Esophagus squamous epithelium (tissue), 5 donors: Measurements from ENCODE around the gene SLC7A8. TPM values are rescaled to one million over a fixed set of nuclear protein-coding genes. Genes with fewer than 3 reads are reported as not detected.
A peak's percentile ranks its signal among the peaks of the same experiment; 100 is the strongest.

Experiments used
- DNase-seq: peaks from one replicate; lab custom pipeline; 2025; lab: John Stamatoyannopoulos, UW
- H3K27ac ChIP-seq, 4 donors: fragments of 200-600 bp; sonication (generic); one replicate each; pipeline ENCODE4 v1.5.1; 2016 to 2019; ENCODE audit warnings: mild to moderate bottlenecking in 1 of 4
- H3K27me3 ChIP-seq, 4 donors: fragments of 200-600 bp; sonication (generic); 1 replicate in 3 of 4; 2 replicates in 1 of 4; pipeline versions ENCODE4 v1.5.1 to v1.6.0; 2017 to 2021; ENCODE audit warnings: antibody characterized with exemption in 1 of 4
- H3K36me3 ChIP-seq, 3 donors: fragments of 200-600 bp; sonication (generic); one replicate each; pipeline ENCODE4 v1.5.1; 2016 to 2019
- H3K4me1 ChIP-seq, 3 donors: fragments of 200-600 bp; sonication (generic); one replicate each; pipeline ENCODE4 v1.5.1; 2017 to 2019
- H3K4me3 ChIP-seq, 4 donors: fragments of 200-600 bp; sonication (generic); 1 replicate in 3 of 4; 2 replicates in 1 of 4; pipeline ENCODE4 v1.5.1; 2016 to 2019; ENCODE audit warnings: mild to moderate bottlenecking in 2 of 4, moderate library complexity in 1 of 4
- H3K9me3 ChIP-seq, 3 donors: fragments of 200-600 bp; sonication (generic); one replicate each; pipeline ENCODE4 v1.5.1; 2016 to 2019
- POLR2A ChIP-seq, 4 donors: fragments of 450-650 bp; IDR thresholded peaks; one replicate each; pipeline ENCODE4 v1.6.1; 2017; ENCODE audit warnings: antibody characterized with exemption in 4 of 4, mild to moderate bottlenecking in 4 of 4, moderate library complexity in 3 of 4
- WGBS, 2 donors: methylation state at CpG; one replicate each; pipeline ENCODE4 v1.1.5; 2018; 5-methylcytosine and 5-hydroxymethylcytosine counted together
- intact Hi-C: fragments of 100-400 bp; cut with DNase I; formaldehyde crosslinking; loops from one replicate; pipeline ENCODE4 v1.15.0; 2022
- total RNA-seq, 4 donors: library from RNA; depleted of rRNA; stranded (reverse); fragments of >200 nt; gene quantifications; one replicate each; pipeline ENCODE4 v1.1.0, GENCODE V29; 2016
- TF ChIP-seq, protein P1 (sequence below), 6 experiments: fragments of 450-650 bp in 4 of 6; fragments of 200-600 bp in 2 of 6; sonication (generic) in 2 of 6; IDR thresholded peaks; one replicate each; pipeline ENCODE4 v1.5.1; 2016 to 2019; ENCODE audit warnings: antibody characterized with exemption in 6 of 6, mild to moderate bottlenecking in 4 of 6, moderate library complexity in 4 of 6
- donor health status: DM: yes; HTN: yes; CAD: no.

SLC7A8 gene
- total RNA-seq, 4 donors from 2014 or later = 22.2 to 58.0 (median 39.8) TPM

DNA sequence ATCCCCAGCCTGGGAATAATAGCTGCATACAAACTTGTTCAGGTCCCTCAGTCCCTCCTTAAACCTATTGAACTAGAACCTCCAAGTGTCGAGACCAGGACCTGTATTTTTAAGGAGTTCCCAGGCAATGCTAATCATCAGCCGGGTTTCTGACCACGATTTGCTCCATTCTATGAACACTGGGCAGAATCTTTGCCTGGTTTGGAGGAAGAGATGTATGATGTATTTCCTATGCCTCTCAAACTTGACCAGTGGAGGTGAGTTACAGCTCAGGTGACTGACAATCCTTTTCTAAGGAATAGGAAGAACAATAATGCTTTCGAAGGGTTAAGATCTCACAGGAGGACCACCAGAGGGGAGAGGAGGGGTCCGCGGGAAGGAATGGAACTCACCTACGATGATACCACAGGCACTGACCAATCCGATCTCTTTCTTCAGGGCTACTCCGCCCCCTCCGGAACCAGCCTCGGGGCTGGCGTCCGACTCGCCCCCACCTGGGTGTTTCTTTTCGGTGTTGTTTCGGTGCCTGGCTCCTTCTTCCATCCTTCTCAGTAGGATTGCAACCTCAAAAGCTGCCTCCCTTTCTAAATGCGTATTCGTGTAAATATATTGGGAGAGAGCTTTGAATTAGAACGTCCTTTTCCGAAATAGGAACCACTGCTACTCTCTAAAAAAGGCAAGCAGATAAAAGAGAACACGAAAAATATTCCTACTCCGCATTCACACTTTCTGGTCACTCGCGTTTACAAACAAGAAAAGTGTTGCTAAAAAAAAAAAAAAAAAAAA lies 895 bp downstream of the SLC7A8 start:
- H3K4me3 ChIP-seq = peak overlapping the region; percentile 38 to 72 (median 60)
- H3K36me3 ChIP-seq = no peaks in the 10 kb centered on the region
- no peak for TF ChIP-seq POLR2A (IDR thresholded peaks at IDR 0.05)
- TF ChIP-seq, protein P1, sequence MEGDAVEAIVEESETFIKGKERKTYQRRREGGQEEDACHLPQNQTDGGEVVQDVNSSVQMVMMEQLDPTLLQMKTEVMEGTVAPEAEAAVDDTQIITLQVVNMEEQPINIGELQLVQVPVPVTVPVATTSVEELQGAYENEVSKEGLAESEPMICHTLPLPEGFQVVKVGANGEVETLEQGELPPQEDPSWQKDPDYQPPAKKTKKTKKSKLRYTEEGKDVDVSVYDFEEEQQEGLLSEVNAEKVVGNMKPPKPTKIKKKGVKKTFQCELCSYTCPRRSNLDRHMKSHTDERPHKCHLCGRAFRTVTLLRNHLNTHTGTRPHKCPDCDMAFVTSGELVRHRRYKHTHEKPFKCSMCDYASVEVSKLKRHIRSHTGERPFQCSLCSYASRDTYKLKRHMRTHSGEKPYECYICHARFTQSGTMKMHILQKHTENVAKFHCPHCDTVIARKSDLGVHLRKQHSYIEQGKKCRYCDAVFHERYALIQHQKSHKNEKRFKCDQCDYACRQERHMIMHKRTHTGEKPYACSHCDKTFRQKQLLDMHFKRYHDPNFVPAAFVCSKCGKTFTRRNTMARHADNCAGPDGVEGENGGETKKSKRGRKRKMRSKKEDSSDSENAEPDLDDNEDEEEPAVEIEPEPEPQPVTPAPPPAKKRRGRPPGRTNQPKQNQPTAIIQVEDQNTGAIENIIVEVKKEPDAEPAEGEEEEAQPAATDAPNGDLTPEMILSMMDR (IDR thresholded peaks at IDR 0.05) = no peak
- H3K9me3 ChIP-seq = no peaks in the 10 kb centered on the region
- WGBS, 2 donors = 1% methylated on average over 24 of the region's 24 CpGs
- no peak for DNase-seq
- peaks cover 8 to 45% (median 10%) of the 10 kb centered on the region in 3 donors for H3K4me1 ChIP-seq
- intact Hi-C loops = loop anchor here (10.0 kb wide), 1 partner anchor 112 kb away; no protein-coding TSS in a partner anchor
- H3K27ac ChIP-seq = peak overlapping the region; percentile 33 to 76 (median 58)
- H3K27me3 ChIP-seq = peaks cover 0 to 15% (median 0%) of the 10 kb centered on the region in 4 donors

DNA sequence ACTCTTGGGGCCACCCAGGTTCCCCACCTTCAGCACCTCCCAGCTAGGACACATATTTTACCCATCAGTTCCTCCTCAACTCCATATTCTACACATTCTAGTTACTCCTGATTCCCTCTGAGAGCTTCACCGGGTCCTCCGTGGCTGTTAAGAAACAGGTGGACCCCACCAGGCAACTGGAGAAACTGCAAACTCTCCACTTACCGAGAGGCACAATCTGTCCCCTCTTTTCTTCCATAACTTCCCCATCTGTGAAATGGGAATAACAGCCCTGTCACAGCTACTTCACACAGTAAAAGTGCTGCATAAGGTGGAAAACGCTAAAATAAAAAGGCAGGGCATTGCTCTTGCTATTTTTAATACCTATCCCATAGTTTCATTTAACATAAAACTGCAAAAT lies 1.5 kb downstream of the SLC7A8 start:
- Histone ChIP-seq H3K27ac (peak overlapping the region in 3 of 4 donors; percentile 54 to 76 (median 71)), H3K4me3 (peak overlapping the region; percentile 38 to 72 (median 60)), H3K36me3 (no peaks in the 10 kb centered on the region), H3K9me3 (no peaks in the 10 kb centered on the region), H3K27me3 (peaks cover 0 to 15% (median 0%) of the 10 kb centered on the region in 4 donors), H3K4me1 (peaks cover 8 to 51% (median 10%) of the 10 kb centered on the region in 3 donors)
- WGBS, 2 donors = 34 to 42% methylated on average over 4 of the region's 4 CpGs
- TF ChIP-seq POLR2A (IDR thresholded peaks at IDR 0.05) = no peak
- TF ChIP-seq, protein P1 (IDR thresholded peaks at IDR 0.05) = no peak
- no peak for DNase-seq
- intact Hi-C loops = loop anchor here (10.0 kb wide), 1 partner anchor 113 kb away; no protein-coding TSS in a partner anchor

DNA sequence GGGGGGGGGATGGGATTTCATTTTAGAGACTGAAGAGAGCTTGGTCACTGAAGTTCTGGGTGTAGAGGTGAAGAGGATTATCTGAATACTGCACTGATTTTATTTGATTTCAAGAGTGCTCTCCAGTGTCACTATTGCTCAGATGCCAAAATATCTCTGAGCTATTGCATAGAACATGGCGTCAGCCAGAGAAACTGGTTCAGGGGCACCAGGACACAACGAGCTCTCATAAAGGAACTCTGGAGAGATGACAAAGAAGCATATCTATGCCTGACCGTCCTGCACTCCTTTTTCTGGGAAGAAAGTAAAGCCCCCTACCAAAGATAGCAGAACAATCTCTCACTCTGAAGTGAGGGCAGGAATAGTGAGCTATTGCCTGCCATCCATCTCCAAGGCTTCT lies 2.0 kb downstream of the SLC7A8 start:
- H3K4me3 ChIP-seq = peak overlapping the region; percentile 3 to 72 (median 60)
- H3K27ac ChIP-seq = peak overlapping the region in 2 of 4 donors; percentile 54 to 71
- H3K4me1 ChIP-seq = peaks cover 8 to 53% (median 10%) of the 10 kb centered on the region in 3 donors
- no peak for DNase-seq
- peaks cover 0 to 15% (median 0%) of the 10 kb centered on the region in 4 donors for H3K27me3 ChIP-seq
- H3K36me3 ChIP-seq = no peaks in the 10 kb centered on the region
- no peak for TF ChIP-seq POLR2A (IDR thresholded peaks at IDR 0.05)
- TF ChIP-seq, protein P1 (IDR thresholded peaks at IDR 0.05) = no peak
- intact Hi-C loops = loop anchor here (10.0 kb wide), 1 partner anchor 113 kb away; no protein-coding TSS in a partner anchor
- WGBS, 2 donors = 24 to 47% methylated on average over 3 of the region's 3 CpGs
- H3K9me3 ChIP-seq = no peaks in the 10 kb centered on the region

GRCh38 chr14:23177181-23177580 lies 6.3 kb downstream of the SLC7A8 start:
- H3K27me3 ChIP-seq = peaks cover 0 to 9% (median 0%) of the 10 kb centered on the region in 4 donors
- peak overlapping the region in 1 of 4 donors; percentile 0 for H3K4me3 ChIP-seq
- DNase-seq = no peak
- no peaks in the 10 kb centered on the region for H3K9me3 ChIP-seq
- intact Hi-C loops = no loop called here
- TF ChIP-seq, protein P1 (IDR thresholded peaks at IDR 0.05) = no peak
- no peak for TF ChIP-seq POLR2A (IDR thresholded peaks at IDR 0.05)
- no peaks in the 10 kb centered on the region for H3K36me3 ChIP-seq
- no peak overlapping the region for H3K27ac ChIP-seq
- peaks cover 6 to 68% (median 16%) of the 10 kb centered on the region in 3 donors for H3K4me1 ChIP-seq
- WGBS, 2 donors = 64 to 65% methylated on average over 2 of the region's 2 CpGs

- no peaks in the 10 kb centered on the region for H3K36me3 ChIP-seq
- TF ChIP-seq, protein P1 (IDR thresholded peaks at IDR 0.05) = no peak
- no peak for TF ChIP-seq POLR2A (IDR thresholded peaks at IDR 0.05)
- peak overlapping the region in 3 of 4 donors; percentile 29 to 60 (median 53) for H3K27ac ChIP-seq
- no peak overlapping the region for H3K4me3 ChIP-seq
- 6 to 20% methylated on average over 1 of the region's 1 CpG for WGBS, 2 donors
- DNase-seq = no peak
- H3K27me3 ChIP-seq = no peaks in the 10 kb centered on the region
- intact Hi-C loops = no loop called here
- H3K4me1 ChIP-seq = peaks cover 0 to 68% (median 17%) of the 10 kb centered on the region in 3 donors
- H3K9me3 ChIP-seq = no peaks in the 10 kb centered on the region
Observed at GRCh38 chr14:23175823-23176222, 7.6 kb downstream of the SLC7A8 start.
